ENCODE data around the gene LRRC8C.

Gene LRRC8C

DNA sequence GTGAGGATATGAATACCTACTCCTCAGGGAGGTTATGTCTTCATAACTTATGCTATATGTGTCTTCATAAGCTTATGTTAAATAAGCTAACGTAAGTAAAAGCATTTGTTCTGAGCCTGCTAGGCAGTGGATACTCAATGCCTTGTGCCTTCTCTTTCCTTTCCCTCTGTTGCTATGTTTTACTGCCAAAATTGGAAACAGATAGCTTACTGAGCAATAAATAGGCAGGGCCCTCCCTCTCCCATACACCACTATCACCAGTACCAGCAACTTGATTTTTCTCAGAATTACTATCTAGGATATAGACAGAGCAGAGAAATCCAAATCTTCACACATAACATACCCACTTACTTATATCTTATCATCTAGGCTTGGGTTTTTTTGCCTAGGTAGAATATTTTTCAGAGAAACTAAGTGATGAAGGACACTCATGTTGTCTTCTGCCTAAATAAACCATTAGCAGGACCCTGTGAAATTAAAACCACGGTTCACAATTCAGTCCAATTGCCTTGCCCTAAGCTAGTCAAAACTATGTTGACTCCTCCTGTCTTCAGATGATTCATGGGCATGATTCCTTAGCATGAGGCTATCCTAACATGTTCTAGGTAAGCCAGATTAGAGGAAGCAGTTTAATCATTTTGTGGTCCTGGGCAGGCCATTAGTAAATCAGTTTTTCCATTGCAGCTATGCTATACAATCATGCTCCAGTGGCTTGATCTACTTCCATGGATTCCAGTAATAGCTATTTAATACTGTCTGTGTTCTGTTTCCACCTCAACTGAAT is 15.9 kb upstream of the LRRC8C start:
- in situ Hi-C loops (cut with HindIII; ENCODE audit: low pct_ligation_motif_present, low sequenced_read_pairs) = no loop called here
- no peak for DNase-seq
- no peak overlapping the region for H3K4me3 ChIP-seq (ENCODE audit: low read depth, low read length)
- no peak overlapping the region for H3K27ac ChIP-seq
- H3K27me3 ChIP-seq (replicated peaks) = no peaks in the 10 kb centered on the region
- TF ChIP-seq, protein P1, sequence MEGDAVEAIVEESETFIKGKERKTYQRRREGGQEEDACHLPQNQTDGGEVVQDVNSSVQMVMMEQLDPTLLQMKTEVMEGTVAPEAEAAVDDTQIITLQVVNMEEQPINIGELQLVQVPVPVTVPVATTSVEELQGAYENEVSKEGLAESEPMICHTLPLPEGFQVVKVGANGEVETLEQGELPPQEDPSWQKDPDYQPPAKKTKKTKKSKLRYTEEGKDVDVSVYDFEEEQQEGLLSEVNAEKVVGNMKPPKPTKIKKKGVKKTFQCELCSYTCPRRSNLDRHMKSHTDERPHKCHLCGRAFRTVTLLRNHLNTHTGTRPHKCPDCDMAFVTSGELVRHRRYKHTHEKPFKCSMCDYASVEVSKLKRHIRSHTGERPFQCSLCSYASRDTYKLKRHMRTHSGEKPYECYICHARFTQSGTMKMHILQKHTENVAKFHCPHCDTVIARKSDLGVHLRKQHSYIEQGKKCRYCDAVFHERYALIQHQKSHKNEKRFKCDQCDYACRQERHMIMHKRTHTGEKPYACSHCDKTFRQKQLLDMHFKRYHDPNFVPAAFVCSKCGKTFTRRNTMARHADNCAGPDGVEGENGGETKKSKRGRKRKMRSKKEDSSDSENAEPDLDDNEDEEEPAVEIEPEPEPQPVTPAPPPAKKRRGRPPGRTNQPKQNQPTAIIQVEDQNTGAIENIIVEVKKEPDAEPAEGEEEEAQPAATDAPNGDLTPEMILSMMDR (IDR thresholded peaks at IDR 0.05; ENCODE audit: low read depth, low read length, missing control alignments) = no peak
- no peaks in the 10 kb centered on the region for H3K36me3 ChIP-seq (replicated peaks)

DNA sequence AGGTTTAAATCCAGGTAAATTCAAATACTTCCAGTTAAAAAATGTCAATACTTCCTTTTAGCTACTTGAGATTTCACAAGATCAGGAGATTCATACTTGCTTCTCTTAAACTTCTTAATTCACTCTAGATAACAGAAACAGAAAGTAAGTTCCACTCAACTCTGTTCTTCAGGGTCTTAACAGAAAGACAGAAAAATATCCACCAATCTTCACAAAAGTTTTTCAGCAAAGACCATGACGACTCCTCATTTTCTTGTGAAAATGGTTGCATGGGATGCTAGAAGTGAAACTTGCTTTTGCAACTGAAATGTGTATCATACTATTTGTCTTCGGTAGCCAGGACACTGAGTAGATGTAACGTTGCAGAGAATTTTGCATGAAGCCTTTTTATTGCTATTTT is 12.3 kb upstream of the LRRC8C start:
- Histone ChIP-seq H3K36me3 (replicated peaks) (no peaks in the 10 kb centered on the region), H3K27ac (no peak overlapping the region), H3K4me3 (ENCODE audit: low read depth, low read length) (no peak overlapping the region), H3K27me3 (replicated peaks) (no peaks in the 10 kb centered on the region)
- TF ChIP-seq, protein P1 (IDR thresholded peaks at IDR 0.05; ENCODE audit: low read depth, low read length, missing control alignments) = no peak
- in situ Hi-C loops (cut with HindIII; ENCODE audit: low pct_ligation_motif_present, low sequenced_read_pairs) = no loop called here
- no peak for DNase-seq

DNA sequence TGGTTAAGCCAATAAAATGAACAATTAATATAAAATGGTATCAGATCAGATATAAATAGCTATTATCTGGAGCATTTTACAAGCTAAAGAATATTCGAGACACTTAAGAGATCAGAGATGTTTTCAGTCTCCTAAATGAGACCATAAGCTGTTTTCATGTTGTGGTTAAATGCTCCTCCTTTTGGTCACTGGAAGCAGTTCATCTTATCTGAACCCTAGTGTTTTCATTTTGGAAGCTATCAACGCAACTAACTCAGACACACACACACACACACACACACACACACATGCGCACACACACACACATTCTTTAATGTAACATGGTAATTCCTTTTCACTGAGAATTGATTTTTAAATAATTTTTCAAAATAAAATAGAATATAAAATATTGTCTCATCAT is 10.0 kb upstream of the LRRC8C start:
- in situ Hi-C loops (cut with HindIII; ENCODE audit: low pct_ligation_motif_present, low sequenced_read_pairs) = no loop called here

DNA sequence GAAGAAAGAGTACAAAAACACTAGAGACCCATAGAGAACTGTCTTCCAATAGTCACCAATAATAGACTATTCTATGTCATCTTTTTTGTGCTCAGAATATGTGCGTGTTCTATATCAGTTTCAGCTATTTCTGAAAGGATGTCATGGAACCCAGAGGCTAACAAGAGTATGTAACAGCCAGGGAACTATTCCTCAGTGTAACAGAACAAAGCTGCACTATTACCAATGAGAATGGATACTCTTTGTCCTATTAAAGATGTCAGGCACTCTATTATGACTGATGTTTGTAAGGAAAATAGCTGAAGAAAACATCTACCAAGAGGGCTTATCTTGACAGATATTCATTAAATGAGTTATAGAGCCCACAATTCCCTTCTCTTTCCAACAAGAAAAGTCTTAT is 8.6 kb upstream of the LRRC8C start:
- H3K4me3 ChIP-seq (ENCODE audit: low read depth, low read length) = no peak overlapping the region
- H3K36me3 ChIP-seq (replicated peaks) = no peaks in the 10 kb centered on the region
- H3K27me3 ChIP-seq (replicated peaks) = no peaks in the 10 kb centered on the region
- in situ Hi-C loops (cut with HindIII; ENCODE audit: low pct_ligation_motif_present, low sequenced_read_pairs) = no loop called here
- TF ChIP-seq, protein P1 (IDR thresholded peaks at IDR 0.05; ENCODE audit: low read depth, low read length, missing control alignments) = no peak
- no peak overlapping the region for H3K27ac ChIP-seq
- no peak for DNase-seq

More for the DNA sequence above, 10.0 kb upstream of the LRRC8C start:
- no peaks in the 10 kb centered on the region for H3K27me3 ChIP-seq (replicated peaks)
- DNase-seq = no peak
- TF ChIP-seq, protein P1 (IDR thresholded peaks at IDR 0.05; ENCODE audit: low read depth, low read length, missing control alignments) = peak; percentile 28
- no peak overlapping the region for H3K4me3 ChIP-seq (ENCODE audit: low read depth, low read length)
- no peaks in the 10 kb centered on the region for H3K36me3 ChIP-seq (replicated peaks)
- H3K27ac ChIP-seq = no peak overlapping the region

DNA sequence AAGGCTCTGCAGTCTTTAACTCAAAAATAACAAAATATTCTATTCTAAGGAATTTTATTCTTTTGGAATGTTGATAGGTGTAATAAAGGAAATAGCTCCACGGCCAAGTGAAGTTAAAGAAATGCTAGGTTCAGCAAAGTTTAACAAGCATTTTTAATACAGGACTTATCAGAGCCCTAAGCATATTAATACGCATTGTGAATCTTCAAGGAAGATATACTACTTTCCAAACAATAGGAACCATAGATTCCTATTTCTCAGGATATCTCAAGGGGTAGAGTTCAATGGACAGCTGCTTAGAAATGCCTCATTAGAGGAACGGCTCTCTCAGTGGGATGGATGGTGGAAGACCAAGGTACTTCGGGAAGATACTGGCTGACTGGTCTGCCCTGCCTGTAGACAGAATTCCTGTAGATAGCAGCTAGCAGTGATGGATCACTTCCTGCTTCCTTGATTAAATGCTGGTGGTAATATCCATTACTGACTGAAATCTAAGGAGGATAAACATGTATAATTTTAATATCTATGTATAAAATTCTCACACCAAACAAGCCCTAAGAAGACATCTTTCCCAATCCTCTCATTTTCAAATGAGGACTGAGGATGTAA is 8.1 kb upstream of the LRRC8C start:
- H3K27ac ChIP-seq = no peak overlapping the region
- TF ChIP-seq, protein P1 (IDR thresholded peaks at IDR 0.05; ENCODE audit: low read depth, low read length, missing control alignments) = no peak
- H3K4me3 ChIP-seq (ENCODE audit: low read depth, low read length) = no peak overlapping the region
- H3K27me3 ChIP-seq (replicated peaks) = no peaks in the 10 kb centered on the region
- no peaks in the 10 kb centered on the region for H3K36me3 ChIP-seq (replicated peaks)
- in situ Hi-C loops (cut with HindIII; ENCODE audit: low pct_ligation_motif_present, low sequenced_read_pairs) = no loop called here
- DNase-seq = no peak
